Left hindlimb (tissue), 1 donor: ENCODE data around the gene PLAC8.
"Not testable (repeated sequence)": the region's sequence is repeated elsewhere in the genome, so short reads cannot be mapped to it uniquely, and the experiment has no call there.

Experiments
- DNase-seq: peaks from one replicate; pipeline ENCODE4 v3.0.0-alpha.2; 2018

Gene PLAC8

DNA sequence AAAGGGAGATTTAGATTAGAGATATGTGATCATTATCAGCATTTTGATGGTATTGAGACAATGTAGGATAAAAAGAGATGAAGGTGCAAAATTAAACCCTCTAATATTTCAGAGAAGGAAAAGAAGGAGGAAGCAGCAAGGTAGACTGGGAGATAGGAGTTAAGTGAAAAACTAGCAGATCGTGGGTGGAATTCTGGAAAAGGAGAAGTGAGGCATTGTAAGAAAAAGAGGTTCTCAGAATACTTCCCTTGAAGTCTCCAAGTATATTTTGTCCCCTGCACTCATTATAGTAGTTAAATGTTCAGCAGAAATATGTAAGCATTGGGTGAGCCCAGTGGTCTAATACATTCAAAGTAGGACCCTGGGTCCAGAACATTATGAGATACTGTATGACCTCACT, 49.3 kb downstream of the PLAC8 start:
- no peak for DNase-seq

GRCh38 chr4:83062739-83063138, 51.8 kb downstream of the PLAC8 start:
- no peak for DNase-seq

DNA sequence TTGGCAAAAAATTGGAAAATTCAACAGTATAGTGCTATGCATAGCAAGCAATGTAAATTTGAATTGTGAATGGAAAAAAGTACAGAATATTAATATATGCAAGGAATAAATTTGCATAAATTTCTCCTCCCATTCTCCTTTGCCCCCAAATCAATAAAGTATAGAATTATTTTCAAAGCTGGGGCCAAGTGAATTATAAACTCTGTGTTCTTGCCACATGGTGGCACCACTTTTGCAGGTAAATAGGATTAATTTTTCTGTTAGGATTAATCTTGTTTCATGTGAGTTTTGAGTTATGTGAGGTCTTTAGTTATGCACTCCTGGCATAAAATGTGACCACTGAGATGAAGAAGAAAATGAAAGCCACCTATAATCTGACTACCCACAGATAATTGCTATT, 59.6 kb downstream of the PLAC8 start:
- DNase-seq, result no peak

DNA sequence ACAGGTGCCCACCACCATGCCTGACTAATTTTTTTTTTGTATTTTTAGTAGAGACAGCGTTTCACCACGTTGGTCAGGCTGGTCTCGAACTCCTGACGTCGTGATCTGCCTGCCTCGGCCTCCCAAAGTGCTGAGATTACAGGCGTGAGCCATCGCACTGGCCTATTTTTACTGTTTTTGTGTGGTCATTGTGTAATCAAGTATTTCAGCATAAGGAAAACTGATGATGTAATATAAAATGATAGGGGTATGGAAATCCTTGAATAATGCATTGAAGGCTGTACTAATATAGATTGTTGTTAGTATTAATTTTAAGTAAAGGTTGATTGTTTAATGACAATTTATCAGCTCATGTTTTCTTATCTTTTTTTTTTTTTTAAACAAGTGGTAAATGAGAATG, 65.7 kb downstream of the PLAC8 start:
- DNase-seq, result not testable (repeated sequence)

- DNase-seq, result no peak
Observed at GRCh38 chr4:83046693-83047473, 67.6 kb downstream of the PLAC8 start.

- no peak for DNase-seq
Observed at GRCh38 chr4:83043801-83044407, 70.6 kb downstream of the PLAC8 start.

GRCh38 chr4:83043157-83043556, 71.4 kb downstream of the PLAC8 start:
- not testable (repeated sequence) for DNase-seq

- DNase-seq, result no peak
Observed at GRCh38 chr4:83040269-83040668, 74.3 kb downstream of the PLAC8 start.
